Measurements from ENCODE around the gene IZUMO4.

The IZUMO4 gene

GRCh38 chr19:2145831-2146241 lies 49.1 kb downstream of the IZUMO4 start:
- H3K4me3 ChIP-seq, result no peak overlapping the region

DNA sequence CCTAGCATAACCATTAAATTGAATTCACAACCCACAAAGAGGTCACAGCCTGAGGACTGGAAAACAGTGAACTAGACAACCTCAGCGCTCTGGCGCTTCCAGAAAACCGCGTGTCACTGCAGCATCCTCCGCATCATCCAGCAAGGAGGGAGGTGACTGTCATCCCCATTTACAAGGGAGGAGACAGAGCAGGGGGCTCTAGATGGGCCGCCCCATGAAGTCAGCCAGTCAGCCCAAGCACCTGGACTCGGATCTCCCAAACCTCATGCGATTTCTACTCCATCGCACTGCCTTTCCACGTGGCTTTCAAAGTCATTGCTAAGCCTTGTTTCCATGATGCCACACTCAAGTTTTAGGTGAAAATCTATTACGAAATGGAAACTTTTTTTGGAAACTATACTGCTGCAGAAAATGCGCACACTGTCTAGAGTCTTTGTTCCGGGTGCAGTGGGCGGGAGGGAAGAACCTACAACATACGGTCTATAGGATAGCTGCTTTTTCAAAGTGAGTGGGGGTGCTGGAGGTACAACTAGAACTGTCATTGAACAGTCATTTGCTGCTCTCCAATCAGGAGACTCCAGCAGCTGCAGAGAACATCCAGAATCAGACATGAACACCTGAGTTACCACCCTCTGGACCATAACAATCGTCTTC lies 51.9 kb downstream of the IZUMO4 start:
- TF ChIP-seq, protein P1, sequence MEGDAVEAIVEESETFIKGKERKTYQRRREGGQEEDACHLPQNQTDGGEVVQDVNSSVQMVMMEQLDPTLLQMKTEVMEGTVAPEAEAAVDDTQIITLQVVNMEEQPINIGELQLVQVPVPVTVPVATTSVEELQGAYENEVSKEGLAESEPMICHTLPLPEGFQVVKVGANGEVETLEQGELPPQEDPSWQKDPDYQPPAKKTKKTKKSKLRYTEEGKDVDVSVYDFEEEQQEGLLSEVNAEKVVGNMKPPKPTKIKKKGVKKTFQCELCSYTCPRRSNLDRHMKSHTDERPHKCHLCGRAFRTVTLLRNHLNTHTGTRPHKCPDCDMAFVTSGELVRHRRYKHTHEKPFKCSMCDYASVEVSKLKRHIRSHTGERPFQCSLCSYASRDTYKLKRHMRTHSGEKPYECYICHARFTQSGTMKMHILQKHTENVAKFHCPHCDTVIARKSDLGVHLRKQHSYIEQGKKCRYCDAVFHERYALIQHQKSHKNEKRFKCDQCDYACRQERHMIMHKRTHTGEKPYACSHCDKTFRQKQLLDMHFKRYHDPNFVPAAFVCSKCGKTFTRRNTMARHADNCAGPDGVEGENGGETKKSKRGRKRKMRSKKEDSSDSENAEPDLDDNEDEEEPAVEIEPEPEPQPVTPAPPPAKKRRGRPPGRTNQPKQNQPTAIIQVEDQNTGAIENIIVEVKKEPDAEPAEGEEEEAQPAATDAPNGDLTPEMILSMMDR (IDR thresholded peaks at IDR 0.05), result no peak
- H3K27ac ChIP-seq, result no peak overlapping the region
- no peak for DNase-seq (ENCODE audit: low spot score)

More at GRCh38 chr19:2145831-2146241, 49.1 kb downstream of the IZUMO4 start:
- no peak for DNase-seq (ENCODE audit: low spot score)
- TF ChIP-seq, protein P1 (IDR thresholded peaks at IDR 0.05), result no peak
- no peak overlapping the region for H3K27ac ChIP-seq

More for the DNA sequence above, 51.9 kb downstream of the IZUMO4 start:
- no peak overlapping the region for H3K4me3 ChIP-seq
